ENCODE data around the gene PDYN. TPM values are rescaled to one million over a fixed set of nuclear protein-coding genes. Genes with fewer than 3 reads are reported as not detected.

The PDYN gene
- total and polyA plus RNA-seq, 4 donors: not detected

DNA sequence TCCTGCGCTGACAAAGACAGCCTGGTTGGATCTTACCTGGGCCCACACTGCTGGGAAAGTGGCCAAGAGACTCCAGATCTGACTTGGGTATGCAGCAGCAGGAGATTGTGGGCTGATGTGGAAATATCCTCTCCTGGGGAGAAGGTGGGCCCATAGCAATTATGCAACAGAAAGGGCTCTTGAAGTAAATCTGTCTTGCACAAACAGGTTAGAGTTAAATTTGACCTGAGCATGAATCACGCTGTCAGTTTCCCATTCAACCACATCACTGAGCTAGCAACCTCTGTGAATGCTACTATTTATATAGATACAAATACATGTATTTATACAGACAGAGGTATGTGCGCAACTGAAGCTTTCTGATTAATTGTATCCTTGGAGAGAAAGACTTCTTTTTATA is 28.3 kb upstream of the PDYN start:
- no peak overlapping the region for H3K27ac ChIP-seq (ENCODE audit: low read depth in 1 of 2, low read length in 2 of 2)
- no peaks in the 10 kb centered on the region for H3K4me1 ChIP-seq (ENCODE audit: control insufficient read depth in 1 of 2, insufficient read depth in 2 of 2, low read length in 2 of 2)
- H3K27me3 ChIP-seq (ENCODE audit: control insufficient read depth in 1 of 2, insufficient read depth in 2 of 2, low read length in 1 of 2): no peaks in the 10 kb centered on the region
- no peak overlapping the region for H3K4me3 ChIP-seq (ENCODE audit: low read length in 2 of 2)
- WGBS, 2 donors: 67 to 70% methylated on average over 3 of the region's 3 CpGs
- no peaks in the 10 kb centered on the region for H3K36me3 ChIP-seq (ENCODE audit: control insufficient read depth in 1 of 2, insufficient read depth in 2 of 2, low read length in 1 of 2)
- DNase-seq (no peak), ATAC-seq (ENCODE audit: low FRiP score) (no peak)
- H3K9me3 ChIP-seq (ENCODE audit: control insufficient read depth, low read length): peaks cover 6% of the 10 kb centered on the region
- intact Hi-C loops (cut with DNase I): no loop called here

DNA sequence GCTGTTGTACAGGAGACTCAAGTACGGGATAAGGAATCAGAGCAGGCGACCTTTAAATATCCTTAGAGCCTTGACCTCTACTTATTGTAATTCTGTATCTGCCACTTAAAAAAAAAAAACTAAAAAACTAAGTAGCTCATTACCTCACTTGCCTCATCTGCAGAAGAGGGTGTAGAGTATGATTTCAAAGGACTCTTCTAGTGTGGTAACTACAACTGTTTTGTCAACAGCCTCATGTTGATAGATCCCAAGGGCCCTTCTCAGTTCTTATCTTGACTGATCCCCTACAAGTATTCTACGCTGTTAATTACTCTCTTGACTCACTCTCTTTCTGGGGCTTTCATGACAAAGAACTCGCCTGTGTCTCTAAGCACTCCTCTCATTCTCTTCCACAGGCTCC is 16.7 kb upstream of the PDYN start:
- 55 to 56% methylated on average over 4 of the region's 4 CpGs for WGBS, 2 donors
- Histone ChIP-seq H3K4me3 (ENCODE audit: low read length in 2 of 2) (no peak overlapping the region), H3K27ac (ENCODE audit: low read depth in 1 of 2, low read length in 2 of 2) (no peak overlapping the region), H3K9me3 (ENCODE audit: control insufficient read depth, low read length) (no peaks in the 10 kb centered on the region), H3K27me3 (ENCODE audit: control insufficient read depth in 1 of 2, insufficient read depth in 2 of 2, low read length in 1 of 2) (peaks cover 0 to 2% of the 10 kb centered on the region in 2 donors), H3K4me1 (ENCODE audit: control insufficient read depth in 1 of 2, insufficient read depth in 2 of 2, low read length in 2 of 2) (no peaks in the 10 kb centered on the region), H3K36me3 (ENCODE audit: control insufficient read depth in 1 of 2, insufficient read depth in 2 of 2, low read length in 1 of 2) (no peaks in the 10 kb centered on the region)
- no peak for DNase-seq
- intact Hi-C loops (cut with DNase I): no loop called here
- no peak for ATAC-seq (ENCODE audit: low FRiP score)

DNA sequence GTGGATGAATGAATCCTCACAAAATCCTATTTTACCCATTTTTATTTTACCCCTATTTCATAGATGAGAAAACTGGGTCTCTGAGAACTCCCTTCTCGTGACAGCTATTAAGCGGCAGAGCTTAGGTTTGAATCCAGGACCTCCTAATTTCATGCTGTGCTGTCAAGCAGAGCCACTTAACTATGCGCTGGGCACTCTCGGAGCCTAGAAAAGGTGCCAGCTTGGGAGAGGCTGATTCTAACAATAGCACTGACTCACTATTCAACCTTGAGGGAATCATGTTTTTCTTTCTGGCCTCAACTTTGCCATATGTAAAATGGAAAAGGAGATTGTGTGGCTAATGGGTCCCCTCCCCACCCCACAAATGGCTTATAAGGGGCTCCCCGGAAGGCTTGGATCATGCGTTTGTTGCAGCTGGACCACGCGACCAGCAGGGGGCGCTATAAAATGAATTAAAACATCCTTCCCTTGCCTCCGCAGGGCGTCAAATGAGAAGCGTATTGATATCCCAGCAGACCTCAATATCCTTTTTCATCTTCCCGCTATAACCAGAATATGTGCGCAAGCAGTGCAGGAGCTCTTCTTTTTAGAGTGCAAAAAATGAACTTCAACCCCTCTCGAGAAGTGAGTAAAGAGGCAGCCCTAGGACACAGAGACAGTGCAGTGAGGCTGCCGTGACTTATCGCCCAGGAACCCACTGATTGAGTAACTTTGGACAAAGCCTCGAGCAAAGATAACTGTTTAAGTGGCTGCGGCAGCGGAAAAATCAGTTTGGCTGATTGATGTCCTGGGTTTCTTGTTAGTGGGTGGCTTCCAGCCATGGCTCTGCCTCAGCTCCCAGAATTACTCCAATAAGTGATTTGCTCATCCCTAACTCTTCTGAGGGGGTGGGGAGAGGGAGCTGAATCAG is 12.8 kb upstream of the PDYN start:
- intact Hi-C loops (cut with DNase I): no loop called here
- peaks cover 0 to 2% of the 10 kb centered on the region in 2 donors for H3K27me3 ChIP-seq (ENCODE audit: control insufficient read depth in 1 of 2, insufficient read depth in 2 of 2, low read length in 1 of 2)
- H3K27ac ChIP-seq (ENCODE audit: low read depth in 1 of 2, low read length in 2 of 2): no peak overlapping the region
- WGBS, 2 donors: 23% methylated on average over 20 of the region's 20 CpGs
- no peaks in the 10 kb centered on the region for H3K4me1 ChIP-seq (ENCODE audit: control insufficient read depth in 1 of 2, insufficient read depth in 2 of 2, low read length in 2 of 2)
- ATAC-seq (ENCODE audit: low FRiP score) (peak; percentile 44), DNase-seq (no peak)
- H3K36me3 ChIP-seq (ENCODE audit: control insufficient read depth in 1 of 2, insufficient read depth in 2 of 2, low read length in 1 of 2): no peaks in the 10 kb centered on the region
- H3K9me3 ChIP-seq (ENCODE audit: control insufficient read depth, low read length): no peaks in the 10 kb centered on the region
- H3K4me3 ChIP-seq (ENCODE audit: low read length in 2 of 2): no peak overlapping the region

DNA sequence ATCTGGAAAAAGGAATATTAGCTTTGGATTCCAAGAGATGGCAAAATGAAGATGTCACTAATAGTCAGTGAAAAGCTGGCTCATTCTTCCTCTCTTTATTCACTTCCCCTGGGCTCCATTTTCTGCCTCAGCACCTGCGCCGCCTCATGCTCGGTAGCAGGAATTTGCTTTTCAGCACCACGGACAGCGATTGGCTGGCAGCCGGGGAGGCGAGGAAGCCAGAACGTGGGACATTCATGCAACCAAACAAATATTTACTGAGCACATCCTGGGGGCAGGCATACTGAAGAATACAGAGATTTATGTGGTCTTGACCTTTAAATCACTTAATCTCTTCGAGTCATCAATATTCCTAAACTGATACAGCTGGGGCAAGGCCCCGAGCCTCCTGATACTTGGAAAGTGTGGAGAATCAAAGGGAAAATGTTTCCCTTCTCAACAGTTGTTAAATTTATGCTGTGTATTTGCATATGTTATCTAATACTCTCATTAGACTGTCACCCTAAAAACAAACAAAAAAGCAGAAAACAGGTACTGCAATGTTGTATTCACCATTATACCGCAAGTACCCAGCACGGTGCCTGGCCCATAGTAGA is 12.1 kb upstream of the PDYN start:
- peak; percentile 66 for ATAC-seq (ENCODE audit: low FRiP score)
- Histone ChIP-seq H3K4me3 (ENCODE audit: low read length in 2 of 2) (no peak overlapping the region), H3K27ac (ENCODE audit: low read depth in 1 of 2, low read length in 2 of 2) (no peak overlapping the region), H3K27me3 (ENCODE audit: control insufficient read depth in 1 of 2, insufficient read depth in 2 of 2, low read length in 1 of 2) (peaks cover 0 to 2% of the 10 kb centered on the region in 2 donors), H3K4me1 (ENCODE audit: control insufficient read depth in 1 of 2, insufficient read depth in 2 of 2, low read length in 2 of 2) (no peaks in the 10 kb centered on the region), H3K36me3 (ENCODE audit: control insufficient read depth in 1 of 2, insufficient read depth in 2 of 2, low read length in 1 of 2) (no peaks in the 10 kb centered on the region), H3K9me3 (ENCODE audit: control insufficient read depth, low read length) (no peaks in the 10 kb centered on the region)
- intact Hi-C loops (cut with DNase I): no loop called here
- DNase-seq: peak; percentile 80 to 83
- WGBS, 2 donors: 18 to 20% methylated on average over 12 of the region's 12 CpGs

DNA sequence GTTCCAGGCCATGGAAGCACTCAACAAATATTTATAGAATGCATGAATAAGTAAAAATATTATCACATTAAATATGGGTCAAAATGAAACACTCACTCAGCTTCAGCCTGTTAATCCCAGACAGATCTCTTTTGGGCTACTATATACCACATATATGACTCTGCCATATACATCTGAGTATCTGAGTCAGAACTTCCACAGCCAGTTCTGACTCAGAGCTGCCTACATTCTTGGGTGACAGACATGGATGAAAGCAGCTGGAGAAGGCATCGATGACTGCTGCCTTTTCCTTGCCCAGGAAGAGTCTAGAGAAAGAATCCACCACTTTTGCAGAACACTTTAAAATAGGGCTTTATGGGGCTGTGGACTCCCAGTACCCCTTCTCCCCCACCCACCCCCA is 11.5 kb upstream of the PDYN start:
- intact Hi-C loops (cut with DNase I): no loop called here
- H3K27me3 ChIP-seq (ENCODE audit: control insufficient read depth in 1 of 2, insufficient read depth in 2 of 2, low read length in 1 of 2): peaks cover 0 to 2% of the 10 kb centered on the region in 2 donors
- ATAC-seq (ENCODE audit: low FRiP score) (no peak), DNase-seq (no peak)
- H3K9me3 ChIP-seq (ENCODE audit: control insufficient read depth, low read length): no peaks in the 10 kb centered on the region
- no peak overlapping the region for H3K4me3 ChIP-seq (ENCODE audit: low read length in 2 of 2)
- no peaks in the 10 kb centered on the region for H3K36me3 ChIP-seq (ENCODE audit: control insufficient read depth in 1 of 2, insufficient read depth in 2 of 2, low read length in 1 of 2)
- 93 to 100% methylated on average over 1 of the region's 1 CpG for WGBS, 2 donors
- no peaks in the 10 kb centered on the region for H3K4me1 ChIP-seq (ENCODE audit: control insufficient read depth in 1 of 2, insufficient read depth in 2 of 2, low read length in 2 of 2)
- no peak overlapping the region for H3K27ac ChIP-seq (ENCODE audit: low read depth in 1 of 2, low read length in 2 of 2)

DNA sequence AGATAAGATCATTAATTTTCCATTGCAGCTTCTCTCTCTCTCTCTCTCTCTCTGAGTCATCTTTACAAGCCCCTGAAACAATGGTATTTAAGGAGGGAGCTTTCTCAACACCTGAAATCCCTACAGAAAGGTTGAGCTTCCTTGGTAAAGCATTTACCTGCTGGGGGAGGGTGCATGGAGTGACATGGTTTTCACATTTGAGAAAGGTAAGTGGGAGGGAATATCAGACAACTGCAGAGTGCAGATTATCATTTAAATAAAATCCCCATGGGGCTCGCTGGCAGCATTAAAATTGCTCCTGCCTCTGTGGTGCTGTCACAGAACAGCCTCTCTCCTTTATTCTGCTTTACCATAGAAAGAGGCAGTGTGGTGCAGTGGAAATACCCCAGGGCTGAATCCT is 10.3 kb upstream of the PDYN start:
- no peak for DNase-seq
- Histone ChIP-seq H3K9me3 (ENCODE audit: control insufficient read depth, low read length) (no peaks in the 10 kb centered on the region), H3K4me3 (ENCODE audit: low read length in 2 of 2) (no peak overlapping the region), H3K27me3 (ENCODE audit: control insufficient read depth in 1 of 2, insufficient read depth in 2 of 2, low read length in 1 of 2) (peaks cover 0 to under 1% of the 10 kb centered on the region in 2 donors), H3K27ac (ENCODE audit: low read depth in 1 of 2, low read length in 2 of 2) (no peak overlapping the region), H3K4me1 (ENCODE audit: control insufficient read depth in 1 of 2, insufficient read depth in 2 of 2, low read length in 2 of 2) (no peaks in the 10 kb centered on the region), H3K36me3 (ENCODE audit: control insufficient read depth in 1 of 2, insufficient read depth in 2 of 2, low read length in 1 of 2) (no peaks in the 10 kb centered on the region)
- ATAC-seq (ENCODE audit: low FRiP score): no peak
- intact Hi-C loops (cut with DNase I): no loop called here
- WGBS, 2 donors: 14 to 30% methylated on average over 1 of the region's 1 CpG

DNA sequence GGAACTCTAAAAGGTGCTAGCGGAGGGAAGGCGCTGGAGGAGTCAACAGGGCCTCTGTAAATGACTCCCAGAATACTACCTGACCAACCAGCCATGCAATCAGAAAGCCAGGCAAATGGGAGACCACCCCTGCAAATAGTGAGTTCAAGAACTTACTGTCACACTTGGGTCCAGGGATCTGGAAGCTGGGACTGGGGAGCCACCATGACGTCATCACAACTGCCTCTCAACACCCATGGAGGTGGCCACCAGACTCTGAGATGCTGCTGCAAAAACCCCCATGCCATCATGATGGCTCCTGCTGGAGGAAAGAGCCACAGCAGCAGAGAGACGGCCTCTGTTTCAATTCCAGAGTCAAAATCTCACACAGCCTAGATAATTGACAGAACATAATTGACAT is 8.5 kb upstream of the PDYN start:
- H3K4me3 ChIP-seq (ENCODE audit: low read length in 2 of 2): no peak overlapping the region
- DNase-seq (no peak), ATAC-seq (ENCODE audit: low FRiP score) (no peak)
- H3K27me3 ChIP-seq (ENCODE audit: control insufficient read depth in 1 of 2, insufficient read depth in 2 of 2, low read length in 1 of 2): no peaks in the 10 kb centered on the region
- WGBS, 2 donors: 71 to 75% methylated on average over 4 of the region's 4 CpGs
- intact Hi-C loops (cut with DNase I): no loop called here
- H3K27ac ChIP-seq (ENCODE audit: low read depth in 1 of 2, low read length in 2 of 2): no peak overlapping the region
- no peaks in the 10 kb centered on the region for H3K36me3 ChIP-seq (ENCODE audit: control insufficient read depth in 1 of 2, insufficient read depth in 2 of 2, low read length in 1 of 2)
- H3K4me1 ChIP-seq (ENCODE audit: control insufficient read depth in 1 of 2, insufficient read depth in 2 of 2, low read length in 2 of 2): no peaks in the 10 kb centered on the region
- H3K9me3 ChIP-seq (ENCODE audit: control insufficient read depth, low read length): no peaks in the 10 kb centered on the region

DNA sequence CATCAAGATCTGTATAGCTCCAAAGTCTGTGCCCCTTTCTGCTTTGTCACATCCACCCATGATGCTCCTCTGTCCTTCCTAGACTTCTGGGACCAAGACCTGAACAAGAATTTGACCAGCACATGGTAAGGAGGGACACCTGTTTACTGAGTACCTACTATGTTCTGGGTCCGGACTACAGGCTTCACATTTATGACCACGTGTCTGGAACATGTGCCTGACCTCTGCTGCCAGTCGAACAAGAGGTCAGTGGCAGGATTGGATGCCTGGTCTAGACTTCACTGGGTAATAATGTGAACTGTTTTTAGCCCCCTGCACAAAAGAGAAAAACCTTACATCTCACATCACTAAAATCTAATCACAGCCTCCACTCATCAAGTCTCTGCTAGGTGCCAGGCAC is 7.3 kb upstream of the PDYN start:
- Histone ChIP-seq H3K9me3 (ENCODE audit: control insufficient read depth, low read length) (no peaks in the 10 kb centered on the region), H3K4me3 (ENCODE audit: low read length in 2 of 2) (no peak overlapping the region), H3K27ac (ENCODE audit: low read depth in 1 of 2, low read length in 2 of 2) (no peak overlapping the region), H3K36me3 (ENCODE audit: control insufficient read depth in 1 of 2, insufficient read depth in 2 of 2, low read length in 1 of 2) (no peaks in the 10 kb centered on the region), H3K4me1 (ENCODE audit: control insufficient read depth in 1 of 2, insufficient read depth in 2 of 2, low read length in 2 of 2) (no peaks in the 10 kb centered on the region), H3K27me3 (ENCODE audit: control insufficient read depth in 1 of 2, insufficient read depth in 2 of 2, low read length in 1 of 2) (no peaks in the 10 kb centered on the region)
- 59 to 67% methylated on average over 3 of the region's 3 CpGs for WGBS, 2 donors
- intact Hi-C loops (cut with DNase I): no loop called here
- ATAC-seq (ENCODE audit: low FRiP score) (no peak), DNase-seq (no peak)

DNA sequence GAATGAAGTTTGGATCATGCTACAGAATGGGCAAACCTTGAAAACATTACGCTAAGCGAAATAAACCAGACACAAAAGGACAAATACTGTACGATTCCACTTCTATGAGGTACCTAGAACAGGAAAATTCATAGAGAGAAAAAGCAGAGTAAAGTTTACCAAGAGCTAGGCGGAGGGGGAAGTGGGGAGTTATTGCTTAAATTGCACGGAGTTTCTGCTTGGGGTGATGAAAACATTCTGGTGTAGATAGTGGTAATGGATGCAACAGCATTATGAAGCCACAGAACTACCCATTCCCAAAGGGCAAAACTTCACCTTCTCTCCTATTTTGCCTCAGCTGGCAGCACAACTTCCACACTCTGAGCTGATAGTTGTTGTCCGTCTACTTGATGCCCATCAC is 6.4 kb upstream of the PDYN start:
- Histone ChIP-seq H3K36me3 (ENCODE audit: control insufficient read depth in 1 of 2, insufficient read depth in 2 of 2, low read length in 1 of 2) (no peaks in the 10 kb centered on the region), H3K27ac (ENCODE audit: low read depth in 1 of 2, low read length in 2 of 2) (no peak overlapping the region), H3K27me3 (ENCODE audit: control insufficient read depth in 1 of 2, insufficient read depth in 2 of 2, low read length in 1 of 2) (no peaks in the 10 kb centered on the region), H3K9me3 (ENCODE audit: control insufficient read depth, low read length) (no peaks in the 10 kb centered on the region), H3K4me1 (ENCODE audit: control insufficient read depth in 1 of 2, insufficient read depth in 2 of 2, low read length in 2 of 2) (no peaks in the 10 kb centered on the region), H3K4me3 (ENCODE audit: low read length in 2 of 2) (no peak overlapping the region)
- WGBS, 2 donors: 61 to 74% methylated on average over 6 of the region's 6 CpGs
- no peak for ATAC-seq (ENCODE audit: low FRiP score)
- no peak for DNase-seq
- intact Hi-C loops (cut with DNase I): no loop called here
